G401.6 (cell line): ENCODE data around the gene CAMK2D.

ENCODE experiments used
- FAIRE-seq: peaks from 2 replicates; lab custom pipeline; 2012; peaks lifted over from hg19 to GRCh38; lab: Jason Lieb, UNC

Gene CAMK2D

DNA sequence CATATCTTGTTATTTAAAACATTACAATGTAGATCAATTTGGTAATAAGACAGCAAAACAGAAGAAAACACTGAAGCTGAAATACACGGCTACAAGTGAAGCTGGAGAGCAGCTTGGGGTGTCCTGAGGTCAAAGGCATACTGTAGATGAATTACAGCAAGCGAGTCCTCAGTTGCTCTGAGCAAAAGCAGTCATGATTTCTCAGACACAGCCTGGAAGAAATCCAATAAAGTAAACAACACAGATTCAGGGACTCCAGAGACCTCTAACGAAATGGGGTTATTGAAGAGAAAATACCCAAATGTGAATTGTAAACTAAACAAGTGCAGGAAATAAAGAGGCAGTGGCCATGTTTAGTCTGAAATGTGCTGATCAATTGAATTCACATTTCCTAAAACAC lies 324.4 kb downstream of the CAMK2D start:
- no peak for FAIRE-seq

GRCh38 chr4:113436360-113436759 lies 325.2 kb downstream of the CAMK2D start:
- FAIRE-seq, result no peak

DNA sequence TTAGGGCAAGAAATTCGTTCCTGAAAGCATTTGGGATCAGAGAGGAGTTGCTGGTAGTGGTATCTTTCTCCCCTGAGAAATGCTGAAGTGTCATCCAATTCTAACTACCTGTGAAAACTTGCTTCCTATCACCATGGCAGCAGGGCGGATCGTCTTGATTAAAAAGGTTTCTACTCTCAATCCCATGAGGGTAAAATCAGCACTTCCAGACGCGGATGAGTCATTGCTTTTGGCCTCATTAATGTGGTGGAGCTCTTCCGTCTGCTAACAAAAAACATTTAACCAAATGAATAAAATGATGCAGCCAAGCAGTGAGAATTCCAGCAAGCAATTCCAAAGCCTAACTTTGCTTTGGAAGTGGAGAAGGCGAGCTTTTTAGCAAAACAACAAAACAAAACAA lies 325.6 kb downstream of the CAMK2D start:
- no peak for FAIRE-seq

GRCh38 chr4:113434247-113434587 lies 327.3 kb downstream of the CAMK2D start:
- FAIRE-seq, result no peak

GRCh38 chr4:113433536-113434246 lies 327.8 kb downstream of the CAMK2D start:
- FAIRE-seq, result no peak

DNA sequence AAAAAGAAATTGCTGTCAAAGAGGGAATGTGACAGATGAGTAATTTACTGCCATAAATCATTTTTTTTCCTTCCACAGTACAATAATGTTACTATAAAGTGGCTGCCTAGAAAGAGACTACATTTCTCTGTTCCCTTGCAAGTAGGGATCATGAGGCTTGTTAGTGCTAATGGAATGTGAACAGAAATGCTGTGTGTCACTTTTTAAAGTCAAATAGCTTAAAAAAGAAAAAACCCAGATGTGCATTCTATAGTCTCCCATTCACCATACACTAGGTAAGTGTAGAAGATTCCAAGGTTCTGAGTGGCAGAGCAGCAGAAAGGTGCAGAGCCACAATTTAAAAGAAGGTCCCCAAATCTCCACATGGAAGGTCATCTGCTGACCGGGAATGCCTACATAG lies 328.4 kb downstream of the CAMK2D start:
- FAIRE-seq, result no peak

DNA sequence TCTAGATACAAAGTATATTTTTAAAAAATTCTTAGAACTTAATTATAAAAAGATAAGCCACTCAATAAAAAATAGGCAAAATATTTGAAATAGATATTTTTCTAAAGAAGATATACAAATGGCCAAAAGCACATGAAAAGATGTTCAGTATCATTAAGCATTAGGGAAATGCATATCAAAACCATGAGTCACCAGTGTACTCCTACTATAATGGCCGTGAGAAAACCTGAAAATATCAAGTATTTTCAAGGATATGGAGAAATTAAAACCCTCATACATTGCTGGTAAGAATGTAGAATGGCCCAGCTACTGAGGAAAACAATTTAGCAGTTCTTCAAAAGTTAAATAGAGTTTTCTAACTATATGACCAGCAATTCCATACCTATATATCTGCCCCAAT lies 337.9 kb downstream of the CAMK2D start:
- FAIRE-seq, result no peak

- FAIRE-seq, result peak; percentile 90
Observed at GRCh38 chr4:113420938-113421337, 340.6 kb downstream of the CAMK2D start.

- FAIRE-seq, result no peak
Observed at GRCh38 chr4:113419631-113420030, 341.9 kb downstream of the CAMK2D start.

GRCh38 chr4:113411496-113411938 lies 350.0 kb downstream of the CAMK2D start:
- no peak for FAIRE-seq

DNA sequence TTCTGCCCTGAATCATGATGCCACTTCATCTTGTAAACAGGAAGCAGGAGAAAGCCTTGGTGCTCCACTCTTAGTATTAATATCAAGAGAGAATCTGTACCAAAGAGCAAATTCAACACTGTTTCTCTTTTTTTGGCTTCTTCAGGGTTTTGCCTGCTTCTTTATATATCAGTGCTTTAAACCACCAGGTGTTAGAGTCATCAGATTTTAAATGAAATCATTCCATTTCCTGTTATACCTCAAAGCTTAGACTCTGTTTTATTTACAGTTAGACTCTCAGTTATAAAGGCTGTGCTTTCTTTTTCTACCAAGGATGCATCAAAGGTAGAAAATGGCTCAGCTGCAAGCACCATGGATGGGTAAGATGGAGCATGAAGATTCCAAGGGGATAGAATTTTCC lies 350.9 kb downstream of the CAMK2D start:
- no peak for FAIRE-seq

DNA sequence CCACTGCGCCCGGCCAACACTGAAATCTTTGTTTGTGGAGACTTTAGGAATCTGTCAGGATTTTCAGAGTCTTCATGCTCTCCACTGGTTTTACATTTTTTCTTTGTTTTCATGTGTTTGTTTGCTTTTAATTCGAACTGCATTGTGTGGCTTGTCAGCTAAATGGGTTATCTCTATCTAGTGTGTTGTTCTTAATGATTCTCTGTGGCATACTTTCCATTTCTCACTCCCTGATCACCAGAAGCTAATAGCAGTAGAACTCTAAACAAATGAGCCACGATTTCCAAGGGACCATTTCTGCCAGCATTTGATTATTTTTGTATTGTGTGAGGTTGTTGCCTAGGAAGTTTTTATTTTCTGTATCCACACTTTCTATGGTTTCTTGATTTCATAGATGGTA lies 352.4 kb downstream of the CAMK2D start:
- FAIRE-seq, result no peak

DNA sequence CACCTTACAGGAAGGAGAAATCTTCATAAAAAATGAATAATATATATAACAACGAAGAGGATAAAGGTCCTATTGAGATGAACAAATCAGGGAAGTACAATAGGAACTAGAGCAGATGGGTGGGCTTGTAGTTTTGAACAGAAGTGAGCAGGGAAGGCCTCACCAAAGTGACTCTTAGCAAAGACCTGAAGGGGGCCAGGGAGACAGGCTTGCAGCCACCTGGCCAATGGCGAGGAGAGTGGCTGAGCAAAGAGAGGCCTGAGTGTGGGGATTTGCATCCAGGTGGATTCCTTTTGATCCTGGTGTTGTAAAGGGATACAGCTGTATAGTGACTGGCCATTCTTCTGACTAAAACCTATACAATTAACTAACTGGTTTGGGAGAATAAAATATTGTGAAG lies 354.1 kb downstream of the CAMK2D start:
- FAIRE-seq, result no peak

- no peak for FAIRE-seq
Observed at GRCh38 chr4:113406723-113407016, 354.9 kb downstream of the CAMK2D start.

- FAIRE-seq, result no peak
Observed at GRCh38 chr4:113405874-113406722, 355.4 kb downstream of the CAMK2D start.

DNA sequence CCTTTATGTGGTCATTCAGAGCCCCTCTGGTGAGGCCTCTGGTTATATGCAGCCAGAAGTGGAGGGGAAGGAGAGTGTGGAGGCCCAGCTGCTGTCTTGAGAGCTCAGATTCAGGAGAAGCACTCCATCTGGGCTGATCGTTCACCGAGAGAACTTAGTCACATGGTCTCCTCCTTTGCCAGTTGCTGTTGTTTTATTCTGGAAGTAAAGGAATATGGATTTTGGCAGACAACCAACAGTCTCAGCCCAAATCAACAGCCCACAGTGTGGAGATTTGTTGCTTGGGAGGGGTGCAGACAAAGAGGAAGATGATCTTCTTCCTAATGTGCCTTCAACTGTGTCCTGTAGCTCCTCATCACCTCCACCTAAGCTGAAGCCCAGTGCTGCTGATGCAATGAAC lies 356.7 kb downstream of the CAMK2D start:
- FAIRE-seq, result no peak

GRCh38 chr4:113404167-113404571 lies 357.4 kb downstream of the CAMK2D start:
- no peak for FAIRE-seq
